ENCODE results near the gene RUNX2.

DNA sequence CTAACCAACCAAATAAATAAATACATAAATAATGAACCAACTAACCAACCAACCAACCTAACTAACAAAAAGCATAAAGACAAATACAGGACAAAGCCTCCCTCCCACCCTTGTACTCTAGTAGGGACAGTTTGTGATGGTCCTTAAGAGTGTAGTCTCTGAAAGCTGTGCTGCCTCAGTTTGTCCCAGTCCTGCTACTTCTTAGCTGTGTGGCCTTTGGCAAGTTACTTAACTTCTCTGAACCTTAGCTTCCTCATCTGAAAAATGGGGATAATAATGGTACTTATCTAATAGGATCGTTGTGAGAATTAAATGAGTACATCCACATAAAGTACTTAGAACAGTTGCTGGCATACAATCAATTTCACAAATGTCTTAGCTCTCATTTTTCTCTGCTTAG is 282.2 kb downstream of the RUNX2 start:
- no peak for TF ChIP-seq POLR2A (IDR thresholded peaks at IDR 0.05)
- TF ChIP-seq, protein P1, sequence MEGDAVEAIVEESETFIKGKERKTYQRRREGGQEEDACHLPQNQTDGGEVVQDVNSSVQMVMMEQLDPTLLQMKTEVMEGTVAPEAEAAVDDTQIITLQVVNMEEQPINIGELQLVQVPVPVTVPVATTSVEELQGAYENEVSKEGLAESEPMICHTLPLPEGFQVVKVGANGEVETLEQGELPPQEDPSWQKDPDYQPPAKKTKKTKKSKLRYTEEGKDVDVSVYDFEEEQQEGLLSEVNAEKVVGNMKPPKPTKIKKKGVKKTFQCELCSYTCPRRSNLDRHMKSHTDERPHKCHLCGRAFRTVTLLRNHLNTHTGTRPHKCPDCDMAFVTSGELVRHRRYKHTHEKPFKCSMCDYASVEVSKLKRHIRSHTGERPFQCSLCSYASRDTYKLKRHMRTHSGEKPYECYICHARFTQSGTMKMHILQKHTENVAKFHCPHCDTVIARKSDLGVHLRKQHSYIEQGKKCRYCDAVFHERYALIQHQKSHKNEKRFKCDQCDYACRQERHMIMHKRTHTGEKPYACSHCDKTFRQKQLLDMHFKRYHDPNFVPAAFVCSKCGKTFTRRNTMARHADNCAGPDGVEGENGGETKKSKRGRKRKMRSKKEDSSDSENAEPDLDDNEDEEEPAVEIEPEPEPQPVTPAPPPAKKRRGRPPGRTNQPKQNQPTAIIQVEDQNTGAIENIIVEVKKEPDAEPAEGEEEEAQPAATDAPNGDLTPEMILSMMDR (IDR thresholded peaks at IDR 0.05): no peak

Data from esophagus squamous epithelium (tissue), 4 donors.